Measurements from ENCODE around the gene UGT2B10.

GRCh38 chr4:68865760-68866159, 50.0 kb downstream of the UGT2B10 start:
- TF ChIP-seq CTCF (IDR thresholded peaks at IDR 0.05) (no peak), ZFX (IDR thresholded peaks at IDR 0.05; ENCODE audit: borderline replicate concordance) (no peak)
